Left renal cortex interstitium (tissue), 4 donors: ENCODE data around the gene FHOD3. TPM values are rescaled to one million over a fixed set of nuclear protein-coding genes. Genes with fewer than 3 reads are reported as not detected.
A peak's percentile ranks its signal among the peaks of the same experiment; 100 is the strongest.
"Not testable (repeated sequence)": the region's sequence is repeated elsewhere in the genome, so short reads cannot be mapped to it uniquely, and the experiment has no call there.

Source experiments
- DNase-seq, 4 donors: peaks; one replicate each; pipeline ENCODE4 v3.0.0-alpha.2; 2013; ENCODE audit warnings: low read depth in 4 of 4, low spot score in 2 of 4, missing footprints in 1 of 4
- polyA plus RNA-seq, 4 donors: library from polyadenylated mRNA; unstranded; fragments of 120-200 nt; gene quantifications; one replicate each; pipeline ENCODE4 v1.2.1, GENCODE V29; 2013; ENCODE audit not compliant: insufficient read length in 4 of 4

The FHOD3 gene
- polyA plus RNA-seq, 4 donors: 35.3 to 42.9 (median 40.5) TPM

GRCh38 chr18:36783792-36784191 lies 486.3 kb downstream of the FHOD3 start:
- no peak for DNase-seq

GRCh38 chr18:36786686-36787085 lies 489.2 kb downstream of the FHOD3 start:
- DNase-seq: no peak

GRCh38 chr18:36792634-36793283 lies 495.2 kb downstream of the FHOD3 start:
- DNase-seq: no peak

GRCh38 chr18:36798738-36799473 lies 501.4 kb downstream of the FHOD3 start:
- no peak for DNase-seq

- no peak for DNase-seq
These were observed 507.6 kb downstream of the FHOD3 start for GRCh38 chr18:36805105-36805504.

GRCh38 chr18:36808681-36809080 lies 511.2 kb downstream of the FHOD3 start:
- no peak for DNase-seq

GRCh38 chr18:36809590-36810381 lies 512.3 kb downstream of the FHOD3 start:
- peak; percentile 23 to 49 (median 32) for DNase-seq

GRCh38 chr18:36811430-36811829 lies 513.9 kb downstream of the FHOD3 start:
- no peak for DNase-seq

- no peak for DNase-seq
These were observed 514.4 kb downstream of the FHOD3 start for GRCh38 chr18:36811955-36812354.

GRCh38 chr18:36812678-36813077 lies 515.2 kb downstream of the FHOD3 start:
- no peak for DNase-seq

GRCh38 chr18:36813101-36813775 lies 515.7 kb downstream of the FHOD3 start:
- DNase-seq: no peak

GRCh38 chr18:36813824-36814223 lies 516.3 kb downstream of the FHOD3 start:
- no peak for DNase-seq

- no peak for DNase-seq
These were observed 517.5 kb downstream of the FHOD3 start for GRCh38 chr18:36814994-36815393.

- not testable (repeated sequence) for DNase-seq
These were observed 518.6 kb downstream of the FHOD3 start for GRCh38 chr18:36816096-36816495.

- no peak for DNase-seq
These were observed 519.5 kb downstream of the FHOD3 start for GRCh38 chr18:36817039-36817438.

- no peak for DNase-seq
These were observed 521.1 kb downstream of the FHOD3 start for GRCh38 chr18:36818652-36819051.

GRCh38 chr18:36819621-36820020 lies 522.1 kb downstream of the FHOD3 start:
- no peak for DNase-seq

- no peak for DNase-seq
These were observed 524.2 kb downstream of the FHOD3 start for GRCh38 chr18:36821681-36822080.

- DNase-seq: no peak
These were observed 528.0 kb downstream of the FHOD3 start for GRCh38 chr18:36825526-36825925.

GRCh38 chr18:36826556-36826955 lies 529.0 kb downstream of the FHOD3 start:
- DNase-seq: no peak

GRCh38 chr18:36828157-36828629 lies 530.7 kb downstream of the FHOD3 start:
- peak; percentile 26 to 47 (median 36) for DNase-seq
